GM23248 (cell line): Measurements from ENCODE around the gene MRE11. TPM values are rescaled to one million over a fixed set of nuclear protein-coding genes. Genes with fewer than 3 reads are reported as not detected.
"Not testable (repeated sequence)": the region's sequence is repeated elsewhere in the genome, so short reads cannot be mapped to it uniquely, and the experiment has no call there.

Source experiments
- DNase-seq: peaks from one replicate; pipeline ENCODE4 v3.0.0-alpha.2; 2015
- H2AFZ ChIP-seq: fragments of 200-600 bp; sonication (generic); 2 replicates; pipeline ENCODE4 v1.6.1; 2016; ENCODE audit warnings: antibody characterized with exemption
- H3F3A ChIP-seq: fragments of 200-600 bp; sonication (generic); 2 replicates; pipeline ENCODE4 v1.6.1; 2016; ENCODE audit warnings: mild to moderate bottlenecking, antibody characterized with exemption, mixed run types; ENCODE audit not compliant: insufficient read depth
- H3K27ac ChIP-seq: fragments of 200-600 bp; sonication (generic); 2 replicates; pipeline ENCODE4 v1.5.1; 2016; ENCODE audit warnings: mild to moderate bottlenecking
- H3K27me3 ChIP-seq: fragments of 200-600 bp; sonication (generic); replicated peaks from 2 replicates; pipeline ENCODE4 v1.6.1; 2016; ENCODE audit warnings: mild to moderate bottlenecking; ENCODE audit not compliant: insufficient read depth
- H3K36me3 ChIP-seq: fragments of 200-600 bp; sonication (generic); 2 replicates; pipeline ENCODE4 v1.6.1; 2016; ENCODE audit warnings: low read depth, mild to moderate bottlenecking
- H3K4me1 ChIP-seq: fragments of 200-600 bp; sonication (generic); 2 replicates; pipeline ENCODE4 v1.6.1; 2016; ENCODE audit warnings: mild to moderate bottlenecking; ENCODE audit not compliant: insufficient read depth
- H3K4me2 ChIP-seq: fragments of 200-600 bp; sonication (generic); one replicate; pipeline ENCODE4 v1.6.1; 2016; ENCODE audit warnings: mild to moderate bottlenecking; ENCODE audit not compliant: unreplicated experiment
- H3K4me3 ChIP-seq: fragments of 200-600 bp; sonication (generic); 2 replicates; pipeline ENCODE4 v1.5.1; 2016; ENCODE audit warnings: mild to moderate bottlenecking
- H3K79me2 ChIP-seq: fragments of 200-600 bp; sonication (generic); 2 replicates; pipeline ENCODE4 v1.6.1; 2016; ENCODE audit warnings: mild to moderate bottlenecking; ENCODE audit not compliant: insufficient read depth
- H3K9ac ChIP-seq: fragments of 200-600 bp; sonication (generic); 2 replicates; pipeline ENCODE4 v1.6.1; 2016; ENCODE audit warnings: mild to moderate bottlenecking
- H3K9me2 ChIP-seq: fragments of 200-600 bp; sonication (generic); 2 replicates; pipeline ENCODE4 v1.6.1; 2016; ENCODE audit warnings: mixed run types, mild to moderate bottlenecking, moderate library complexity; ENCODE audit not compliant: insufficient read depth
- H3K9me3 ChIP-seq: fragments of 200-600 bp; sonication (generic); one replicate; pipeline ENCODE4 v1.6.1; 2017; ENCODE audit warnings: low read depth
- H4K20me1 ChIP-seq: fragments of 200-600 bp; sonication (generic); 2 replicates; pipeline ENCODE4 v1.6.0; 2016; ENCODE audit not compliant: insufficient read depth
- EZH2 ChIP-seq: fragments of 200-600 bp; sonication (generic); IDR thresholded peaks from 2 replicates; pipeline ENCODE4 v1.6.1; 2018; ENCODE audit warnings: antibody characterized with exemption, mild to moderate bottlenecking; ENCODE audit not compliant: insufficient read depth, poor library complexity, severe bottlenecking
- EZH2phosphoT487 ChIP-seq: fragments of 200-600 bp; sonication (generic); IDR thresholded peaks from 2 replicates; pipeline ENCODE4 v1.6.1; 2018; ENCODE audit warnings: antibody characterized with exemption, moderate library complexity, mild to moderate bottlenecking, low read depth; ENCODE audit not compliant: insufficient read depth
- WGBS, 2 experiments: methylation state at CpG; one replicate each; pipeline ENCODE4 v1.1.6; 2015 to 2017; ENCODE audit warnings: low lambda C conversion rate in 2 of 2, low coverage in 1 of 2; ENCODE audit errors: missing lambda C conversion rate in 2 of 2; 5-methylcytosine and 5-hydroxymethylcytosine counted together
- in situ Hi-C: fragments of 300-500 bp; cut with MboI; formaldehyde crosslinking; loops from 2 replicates; pipeline ENCODE4 v1.15.0; 2020
- polyA plus RNA-seq: library from polyadenylated mRNA; unstranded; fragments of >200 nt; fragmentation: Nextera tagmentation; extraction: Ambion mirVana; gene quantifications from 2 replicates; pipeline ENCODE4 v1.2.1, GENCODE V29; 2016
- total RNA-seq: library from RNA; depleted of rRNA; stranded (reverse); fragments of >200 nt; shearing (Covaris generic); gene quantifications from 2 replicates; pipeline ENCODE4 v1.2.3, GENCODE V29; 2014

MRE11 gene
- total and polyA plus RNA-seq, 2 experiments from 2014 or later: 10.6 to 15.6 TPM

GRCh38 chr11:94400050-94400449, 93.6 kb downstream of the MRE11 start:
- Histone ChIP-seq H3K36me3 (no peaks in the 10 kb centered on the region), H3K27me3 (peaks cover 36% of the 10 kb centered on the region), H3F3A (no peaks in the 10 kb centered on the region), H3K9ac (no peak overlapping the region), H3K9me2 (no peaks in the 10 kb centered on the region), H3K79me2 (no peaks in the 10 kb centered on the region), H4K20me1 (no peaks in the 10 kb centered on the region), H2AFZ (no peak overlapping the region), H3K4me2 (no peak overlapping the region), H3K27ac (no peak overlapping the region), H3K9me3 (no peaks in the 10 kb centered on the region), H3K4me1 (no peaks in the 10 kb centered on the region), H3K4me3 (no peak overlapping the region)
- TF ChIP-seq EZH2 (no peak), EZH2phosphoT487 (no peak)
- in situ Hi-C loops: no loop called here
- DNase-seq: no peak
- WGBS, 2 experiments: 38 to 50% methylated on average over 4 of the region's 4 CpGs

GRCh38 chr11:94398101-94398500, 95.5 kb downstream of the MRE11 start:
- WGBS, 2 experiments: 58 to 62% methylated on average over 5 of the region's 5 CpGs
- Histone ChIP-seq H3F3A (no peaks in the 10 kb centered on the region), H2AFZ (no peak overlapping the region), H3K4me3 (no peak overlapping the region), H3K79me2 (no peaks in the 10 kb centered on the region), H3K27ac (no peak overlapping the region), H3K27me3 (peaks cover 36% of the 10 kb centered on the region), H4K20me1 (no peaks in the 10 kb centered on the region), H3K36me3 (no peaks in the 10 kb centered on the region), H3K9me3 (no peaks in the 10 kb centered on the region), H3K4me2 (no peak overlapping the region), H3K9me2 (no peaks in the 10 kb centered on the region), H3K4me1 (no peaks in the 10 kb centered on the region), H3K9ac (no peak overlapping the region)
- in situ Hi-C loops: no loop called here
- TF ChIP-seq EZH2 (no peak), EZH2phosphoT487 (no peak)
- DNase-seq: no peak

- H3K4me2 ChIP-seq: no peak overlapping the region
- no peak overlapping the region for H3K4me3 ChIP-seq
- no peaks in the 10 kb centered on the region for H3K9me2 ChIP-seq
- WGBS, 2 experiments: 52 to 70% methylated on average over 5 of the region's 5 CpGs
- H3K27me3 ChIP-seq: peaks cover 29% of the 10 kb centered on the region
- TF ChIP-seq EZH2phosphoT487: no peak
- no peak for TF ChIP-seq EZH2
- H2AFZ ChIP-seq: no peak overlapping the region
- no peaks in the 10 kb centered on the region for H3K4me1 ChIP-seq
- H3K9ac ChIP-seq: no peak overlapping the region
- H4K20me1 ChIP-seq: no peaks in the 10 kb centered on the region
- H3F3A ChIP-seq: no peaks in the 10 kb centered on the region
- no peaks in the 10 kb centered on the region for H3K9me3 ChIP-seq
- no peaks in the 10 kb centered on the region for H3K79me2 ChIP-seq
- in situ Hi-C loops: no loop called here
- no peak for DNase-seq
- no peaks in the 10 kb centered on the region for H3K36me3 ChIP-seq
- no peak overlapping the region for H3K27ac ChIP-seq
Observed at GRCh38 chr11:94396282-94396681, 97.4 kb downstream of the MRE11 start.

GRCh38 chr11:94391937-94392336, 101.7 kb downstream of the MRE11 start:
- H3K9ac ChIP-seq, H3K36me3 ChIP-seq, H3K9me2 ChIP-seq, DNase-seq, H2AFZ ChIP-seq, H3K9me3 ChIP-seq, H4K20me1 ChIP-seq, H3K4me3 ChIP-seq, H3K27me3 ChIP-seq, in situ Hi-C loops, H3K4me1 ChIP-seq, H3K4me2 ChIP-seq, H3K27ac ChIP-seq, H3F3A ChIP-seq, H3K79me2 ChIP-seq: not testable (repeated sequence)
- WGBS, 2 experiments: 68 to 79% methylated on average over 4 of the region's 4 CpGs

- no peak overlapping the region for H3K27ac ChIP-seq
- H4K20me1 ChIP-seq: no peaks in the 10 kb centered on the region
- H2AFZ ChIP-seq: no peak overlapping the region
- H3K4me2 ChIP-seq: no peak overlapping the region
- no peaks in the 10 kb centered on the region for H3K9me3 ChIP-seq
- DNase-seq: no peak
- WGBS, 2 experiments: 5 to 7% methylated on average over 5 of the region's 5 CpGs
- no peaks in the 10 kb centered on the region for H3K79me2 ChIP-seq
- H3K36me3 ChIP-seq: no peaks in the 10 kb centered on the region
- in situ Hi-C loops: no loop called here
- H3K9ac ChIP-seq: no peak overlapping the region
- H3K4me1 ChIP-seq: no peaks in the 10 kb centered on the region
- H3K27me3 ChIP-seq: no peaks in the 10 kb centered on the region; the same call in 1 of the 2 replicates
- H3K4me3 ChIP-seq: no peak overlapping the region
- no peaks in the 10 kb centered on the region for H3K9me2 ChIP-seq
- H3F3A ChIP-seq: no peaks in the 10 kb centered on the region
- TF ChIP-seq EZH2 (no peak), EZH2phosphoT487 (no peak)
Observed at GRCh38 chr11:94379613-94380012, 114.0 kb downstream of the MRE11 start.
